ENCODE measurements around the gene N4BP3. TPM values are rescaled to one million over a fixed set of nuclear protein-coding genes. Genes with fewer than 3 reads are reported as not detected.
"Not testable (repeated sequence)": the region's sequence is repeated elsewhere in the genome, so short reads cannot be mapped to it uniquely, and the experiment has no call there.

The N4BP3 gene
- total and polyA plus RNA-seq, 4 donors = 0.03 to 2.0 (median 0.16) TPM

GRCh38 chr5:178122346-178122745 is 9.0 kb downstream of the N4BP3 start:
- ATAC-seq (ENCODE audit: low FRiP score) (no peak), DNase-seq (no peak)
- Histone ChIP-seq H3K4me3 (ENCODE audit: low read length in 2 of 2) (no peak overlapping the region), H3K36me3 (ENCODE audit: control insufficient read depth in 1 of 2, insufficient read depth in 2 of 2, low read length in 1 of 2) (no peaks in the 10 kb centered on the region), H3K4me1 (ENCODE audit: control insufficient read depth in 1 of 2, insufficient read depth in 2 of 2, low read length in 2 of 2) (no peaks in the 10 kb centered on the region), H3K27ac (ENCODE audit: low read depth in 1 of 2, low read length in 2 of 2) (no peak overlapping the region), H3K27me3 (ENCODE audit: control insufficient read depth in 1 of 2, insufficient read depth in 2 of 2, low read length in 1 of 2) (no peaks in the 10 kb centered on the region), H3K9me3 (ENCODE audit: control insufficient read depth, low read length) (no peaks in the 10 kb centered on the region)
- intact Hi-C loops (cut with DNase I) = no loop called here
- 66 to 70% methylated on average over 5 of the region's 5 CpGs for WGBS, 2 donors

- no peak overlapping the region for H3K4me3 ChIP-seq (ENCODE audit: low read length in 2 of 2)
- 90 to 95% methylated on average over 13 of the region's 13 CpGs for WGBS, 2 donors
- no peaks in the 10 kb centered on the region for H3K27me3 ChIP-seq (ENCODE audit: control insufficient read depth in 1 of 2, insufficient read depth in 2 of 2, low read length in 1 of 2)
- H3K27ac ChIP-seq (ENCODE audit: low read depth in 1 of 2, low read length in 2 of 2) = no peak overlapping the region
- H3K36me3 ChIP-seq (ENCODE audit: control insufficient read depth in 1 of 2, insufficient read depth in 2 of 2, low read length in 1 of 2) = no peaks in the 10 kb centered on the region
- H3K9me3 ChIP-seq (ENCODE audit: control insufficient read depth, low read length) = no peaks in the 10 kb centered on the region
- H3K4me1 ChIP-seq (ENCODE audit: control insufficient read depth in 1 of 2, insufficient read depth in 2 of 2, low read length in 2 of 2) = no peaks in the 10 kb centered on the region
- DNase-seq (no peak), ATAC-seq (ENCODE audit: low FRiP score) (no peak)
- intact Hi-C loops (cut with DNase I) = no loop called here
Observed at GRCh38 chr5:178123094-178123965, 10.0 kb downstream of the N4BP3 start.

GRCh38 chr5:178123966-178124925 is 10.9 kb downstream of the N4BP3 start:
- WGBS, 2 donors = 86 to 89% methylated on average over 17 to 18 of the region's 18 CpGs
- intact Hi-C loops (cut with DNase I) = no loop called here
- ATAC-seq (ENCODE audit: low FRiP score) = no peak

GRCh38 chr5:178125253-178125906 is 12.0 kb downstream of the N4BP3 start:
- H3K4me3 ChIP-seq (ENCODE audit: low read length in 2 of 2) = no peak overlapping the region
- H3K27me3 ChIP-seq (ENCODE audit: control insufficient read depth in 1 of 2, insufficient read depth in 2 of 2, low read length in 1 of 2) = no peaks in the 10 kb centered on the region
- ATAC-seq (ENCODE audit: low FRiP score) (no peak), DNase-seq (no peak)
- WGBS, 2 donors = 76 to 82% methylated on average over 10 of the region's 10 CpGs
- H3K4me1 ChIP-seq (ENCODE audit: control insufficient read depth in 1 of 2, insufficient read depth in 2 of 2, low read length in 2 of 2) = no peaks in the 10 kb centered on the region
- H3K27ac ChIP-seq (ENCODE audit: low read depth in 1 of 2, low read length in 2 of 2) = no peak overlapping the region
- H3K36me3 ChIP-seq (ENCODE audit: control insufficient read depth in 1 of 2, insufficient read depth in 2 of 2, low read length in 1 of 2) = no peaks in the 10 kb centered on the region
- intact Hi-C loops (cut with DNase I) = no loop called here
- no peaks in the 10 kb centered on the region for H3K9me3 ChIP-seq (ENCODE audit: control insufficient read depth, low read length)

More at GRCh38 chr5:178123966-178124925, 10.9 kb downstream of the N4BP3 start:
- no peak overlapping the region for H3K27ac ChIP-seq (ENCODE audit: low read depth in 1 of 2, low read length in 2 of 2)
- DNase-seq = no peak
- no peaks in the 10 kb centered on the region for H3K4me1 ChIP-seq (ENCODE audit: control insufficient read depth in 1 of 2, insufficient read depth in 2 of 2, low read length in 2 of 2)
- H3K27me3 ChIP-seq (ENCODE audit: control insufficient read depth in 1 of 2, insufficient read depth in 2 of 2, low read length in 1 of 2) = no peaks in the 10 kb centered on the region
- H3K4me3 ChIP-seq (ENCODE audit: low read length in 2 of 2) = no peak overlapping the region
- no peaks in the 10 kb centered on the region for H3K36me3 ChIP-seq (ENCODE audit: control insufficient read depth in 1 of 2, insufficient read depth in 2 of 2, low read length in 1 of 2)
- no peaks in the 10 kb centered on the region for H3K9me3 ChIP-seq (ENCODE audit: control insufficient read depth, low read length)

DNA sequence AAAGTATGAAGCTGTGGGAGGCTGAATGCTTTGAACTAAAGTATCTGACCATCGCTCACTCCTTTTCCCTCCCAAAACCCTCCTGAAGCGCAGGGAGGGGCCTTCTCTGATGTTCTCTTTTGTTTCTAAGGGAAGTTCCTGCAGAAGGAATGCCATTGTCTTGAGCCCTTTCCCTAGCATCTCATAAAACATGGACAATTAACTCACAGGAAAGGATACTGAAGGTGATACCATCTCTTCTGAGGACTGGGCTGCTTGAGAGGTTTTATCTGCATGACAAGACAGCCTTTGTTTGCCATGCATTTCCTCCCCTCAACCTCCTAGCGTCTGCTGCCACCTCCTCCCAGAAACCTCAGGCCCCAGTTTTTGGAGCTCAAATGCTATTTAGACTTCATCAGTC is 13.2 kb downstream of the N4BP3 start:
- Histone ChIP-seq H3K27me3 (ENCODE audit: control insufficient read depth in 1 of 2, insufficient read depth in 2 of 2, low read length in 1 of 2) (no peaks in the 10 kb centered on the region), H3K4me3 (ENCODE audit: low read length in 2 of 2) (no peak overlapping the region), H3K9me3 (ENCODE audit: control insufficient read depth, low read length) (no peaks in the 10 kb centered on the region), H3K27ac (ENCODE audit: low read depth in 1 of 2, low read length in 2 of 2) (no peak overlapping the region), H3K4me1 (ENCODE audit: control insufficient read depth in 1 of 2, insufficient read depth in 2 of 2, low read length in 2 of 2) (no peaks in the 10 kb centered on the region), H3K36me3 (ENCODE audit: control insufficient read depth in 1 of 2, insufficient read depth in 2 of 2, low read length in 1 of 2) (no peaks in the 10 kb centered on the region)
- intact Hi-C loops (cut with DNase I) = no loop called here
- WGBS, 2 donors = 68 to 72% methylated on average over 3 of the region's 3 CpGs
- no peak for DNase-seq
- no peak for ATAC-seq (ENCODE audit: low FRiP score)

- DNase-seq; H3K4me3 ChIP-seq (ENCODE audit: low read length in 2 of 2); intact Hi-C loops (cut with DNase I); H3K36me3 ChIP-seq (ENCODE audit: control insufficient read depth in 1 of 2, insufficient read depth in 2 of 2, low read length in 1 of 2); H3K27me3 ChIP-seq (ENCODE audit: control insufficient read depth in 1 of 2, insufficient read depth in 2 of 2, low read length in 1 of 2); H3K9me3 ChIP-seq (ENCODE audit: control insufficient read depth, low read length); H3K4me1 ChIP-seq (ENCODE audit: control insufficient read depth in 1 of 2, insufficient read depth in 2 of 2, low read length in 2 of 2); ATAC-seq (ENCODE audit: low FRiP score); H3K27ac ChIP-seq (ENCODE audit: low read depth in 1 of 2, low read length in 2 of 2): not testable (repeated sequence)
- 82 to 83% methylated on average over 14 of the region's 14 CpGs for WGBS, 2 donors
Observed at GRCh38 chr5:178127300-178128009, 14.1 kb downstream of the N4BP3 start.

DNA sequence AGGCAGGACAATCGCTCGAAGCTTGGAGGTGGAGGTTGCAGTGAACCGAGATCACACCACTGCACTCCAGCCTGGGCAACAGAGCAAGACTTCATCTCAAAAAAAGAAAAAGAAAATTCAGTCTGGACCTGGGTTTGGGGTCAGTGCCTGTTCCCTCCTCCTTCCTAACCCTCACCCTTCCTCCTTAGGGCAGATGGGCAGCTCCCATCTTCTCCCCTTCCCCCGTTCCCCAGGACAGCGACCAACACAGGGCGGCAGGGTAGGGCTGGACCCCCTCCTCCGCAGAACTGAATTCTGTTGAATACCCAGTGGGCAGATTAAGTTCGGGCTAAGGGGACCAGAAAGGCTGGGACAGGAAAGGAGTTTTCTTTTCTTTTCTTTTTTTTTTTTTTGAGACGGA is 16.0 kb downstream of the N4BP3 start:
- 90 to 96% methylated on average over 9 of the region's 9 CpGs for WGBS, 2 donors
- H3K36me3 ChIP-seq (ENCODE audit: control insufficient read depth in 1 of 2, insufficient read depth in 2 of 2, low read length in 1 of 2) = no peaks in the 10 kb centered on the region
- intact Hi-C loops (cut with DNase I) = no loop called here
- ATAC-seq (ENCODE audit: low FRiP score) (no peak), DNase-seq (no peak)
- no peak overlapping the region for H3K27ac ChIP-seq (ENCODE audit: low read depth in 1 of 2, low read length in 2 of 2)
- H3K4me1 ChIP-seq (ENCODE audit: control insufficient read depth in 1 of 2, insufficient read depth in 2 of 2, low read length in 2 of 2) = no peaks in the 10 kb centered on the region
- no peak overlapping the region for H3K4me3 ChIP-seq (ENCODE audit: low read length in 2 of 2)
- H3K9me3 ChIP-seq (ENCODE audit: control insufficient read depth, low read length) = no peaks in the 10 kb centered on the region
- no peaks in the 10 kb centered on the region for H3K27me3 ChIP-seq (ENCODE audit: control insufficient read depth in 1 of 2, insufficient read depth in 2 of 2, low read length in 1 of 2)

DNA sequence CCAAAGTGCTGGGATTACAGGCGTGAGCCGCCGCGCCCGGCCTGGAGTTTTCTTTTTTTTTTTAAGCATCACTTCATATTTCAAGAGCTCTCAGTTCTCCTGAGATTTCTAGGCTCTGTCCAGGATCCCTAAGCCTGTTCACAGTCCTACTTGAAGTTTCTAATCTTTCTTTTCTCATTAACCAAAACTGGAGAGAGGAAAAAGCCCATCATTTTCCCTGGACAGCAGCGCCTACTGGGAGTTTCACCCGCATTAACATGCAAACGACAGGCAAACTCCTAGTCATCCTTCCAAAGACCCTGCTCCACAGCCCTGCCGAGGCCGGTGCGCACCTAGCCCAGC is 16.9 kb downstream of the N4BP3 start:
- H3K9me3 ChIP-seq (ENCODE audit: control insufficient read depth, low read length); DNase-seq; H3K27me3 ChIP-seq (ENCODE audit: control insufficient read depth in 1 of 2, insufficient read depth in 2 of 2, low read length in 1 of 2); H3K4me1 ChIP-seq (ENCODE audit: control insufficient read depth in 1 of 2, insufficient read depth in 2 of 2, low read length in 2 of 2); intact Hi-C loops (cut with DNase I); H3K36me3 ChIP-seq (ENCODE audit: control insufficient read depth in 1 of 2, insufficient read depth in 2 of 2, low read length in 1 of 2); ATAC-seq (ENCODE audit: low FRiP score): not testable (repeated sequence)
- WGBS, 2 donors = 7 to 9% methylated on average over 11 of the region's 11 CpGs
- H3K27ac ChIP-seq (ENCODE audit: low read depth in 1 of 2, low read length in 2 of 2) = peak overlapping the region; percentile 61 to 81
- H3K4me3 ChIP-seq (ENCODE audit: low read length in 2 of 2) = peak overlapping the region; percentile 38 to 46

Measured in aorta (tissue), 5 donors.